BLaER1 treated with 17β-estradiol and CSF1 and Interleukin-3, amounts not matched to agents 10 nM and 100 nM (cell line): ENCODE measurements around the gene NOC3L.

Experiments used
- H3K27ac ChIP-seq, 11 experiments: shearing (Covaris generic); formaldehyde crosslinking; 2 replicates each; pipeline ENCODE4 v1.8.1; 2022
- H3K27me3 ChIP-seq, 11 experiments: shearing (Covaris generic); formaldehyde crosslinking; 2 replicates each; pipeline ENCODE4 v1.8.1; 2022
- H3K36me3 ChIP-seq, 11 experiments: shearing (Covaris generic); formaldehyde crosslinking; 2 replicates each; pipeline ENCODE4 v1.8.1; 2022
- H3K4me1 ChIP-seq, 10 experiments: shearing (Covaris generic); formaldehyde crosslinking; 2 replicates each; pipeline ENCODE4 v1.8.1; 2022
- H3K4me2 ChIP-seq, 11 experiments: shearing (Covaris generic); formaldehyde crosslinking; 2 replicates each; pipeline ENCODE4 v1.8.1; 2022
- H3K4me3 ChIP-seq, 10 experiments: shearing (Covaris generic); formaldehyde crosslinking; 2 replicates each; pipeline ENCODE4 v1.8.1; 2022
- H3K9ac ChIP-seq, 11 experiments: shearing (Covaris generic); formaldehyde crosslinking; 2 replicates each; pipeline ENCODE4 v1.8.1; 2022
- H3K9me3 ChIP-seq, 11 experiments: shearing (Covaris generic); formaldehyde crosslinking; replicated peaks in 1 of 11; 2 replicates each; pipeline ENCODE4 v1.8.1; 2022
- H4K20me1 ChIP-seq, 11 experiments: shearing (Covaris generic); formaldehyde crosslinking; 2 replicates each; pipeline ENCODE4 v1.8.1; 2022
- Cebpa-rat ChIP-seq, 11 experiments: shearing (Covaris generic); IDR thresholded peaks; 2 replicates each; pipeline ENCODE4 v1.8.1; 2022

The NOC3L gene

DNA sequence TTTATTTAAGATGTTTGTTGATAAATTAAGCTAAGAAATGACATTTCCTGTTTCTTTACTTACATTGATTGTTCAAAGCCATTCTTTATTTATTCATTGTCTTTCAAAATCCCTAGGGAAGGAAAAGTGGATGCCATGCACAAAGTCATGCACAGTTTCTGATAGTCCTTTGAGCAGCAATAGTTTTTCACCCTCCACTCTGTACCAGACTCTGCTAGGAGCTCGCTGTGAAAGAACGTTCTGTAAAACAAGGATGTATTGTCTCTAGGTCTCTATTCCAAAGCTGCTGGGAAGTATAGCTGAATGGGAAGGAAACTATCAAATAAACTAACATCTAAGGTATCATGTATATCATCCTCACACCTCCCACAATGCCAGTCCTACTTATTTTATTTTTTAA is 7.8 kb upstream of the NOC3L start:
- TF ChIP-seq Cebpa-rat (IDR thresholded peaks at IDR 0.05): no peak
- H3K4me3 ChIP-seq: no peak overlapping the region
- no peaks in the 10 kb centered on the region for H4K20me1 ChIP-seq
- H3K4me1 ChIP-seq: peaks cover 0 to 9% (median 0%) of the 10 kb centered on the region in 10 experiments; a peak in 4 of 20 replicates
- no peak overlapping the region for H3K4me2 ChIP-seq
- no peak overlapping the region for H3K27ac ChIP-seq
- H3K27me3 ChIP-seq: no peaks in the 10 kb centered on the region
- no peaks in the 10 kb centered on the region for H3K36me3 ChIP-seq
- no peaks in the 10 kb centered on the region for H3K9me3 ChIP-seq
- no peak overlapping the region for H3K9ac ChIP-seq

- Histone ChIP-seq H3K27ac (no peak overlapping the region), H3K36me3 (peaks cover 0 to under 1% (median 0%) of the 10 kb centered on the region in 11 experiments; a peak in 2 of 22 replicates), H4K20me1 (peaks cover 0 to under 1% (median 0%) of the 10 kb centered on the region in 11 experiments; a peak in 1 of 22 replicates), H3K4me3 (no peak overlapping the region), H3K9ac (no peak overlapping the region), H3K27me3 (no peaks in the 10 kb centered on the region; a peak in 1 of 22 replicates), H3K4me2 (no peak overlapping the region), H3K4me1 (peaks cover 6 to 10% (median 8%) of the 10 kb centered on the region in 10 experiments; a peak in 19 of 20 replicates), H3K9me3 (peaks cover 0 to 23% (median 11%) of the 10 kb centered on the region in 11 experiments; a peak in 15 of 22 replicates)
- TF ChIP-seq Cebpa-rat (IDR thresholded peaks at IDR 0.05): no peak
These were observed 3.6 kb upstream of the NOC3L start for GRCh38 chr10:94366382-94366781.

DNA sequence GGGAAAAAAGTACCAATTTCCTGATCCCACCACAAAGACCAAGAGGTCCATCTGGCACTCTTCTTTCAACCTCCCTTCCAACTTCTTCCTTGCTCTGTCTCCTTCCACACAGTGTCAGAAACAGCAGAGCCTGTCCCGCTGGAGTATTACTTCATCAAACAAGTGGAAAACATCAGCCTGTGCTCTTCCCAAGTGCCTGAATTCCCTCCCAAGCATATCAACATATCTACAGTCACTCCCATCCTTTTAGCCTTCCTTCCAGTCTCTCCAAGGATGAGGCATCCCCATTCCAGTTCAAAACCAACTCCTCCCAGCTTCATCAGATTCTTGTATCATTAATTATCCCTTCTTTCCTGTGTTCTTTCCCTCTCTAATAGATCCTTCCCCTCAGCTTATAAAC is 1.7 kb upstream of the NOC3L start:
- no peaks in the 10 kb centered on the region; a peak in 1 of 22 replicates for H3K27me3 ChIP-seq
- H3K4me2 ChIP-seq: no peak overlapping the region
- peaks cover 9 to 22% (median 15%) of the 10 kb centered on the region in 10 experiments; a peak in 19 of 20 replicates for H3K4me1 ChIP-seq
- no peak for TF ChIP-seq Cebpa-rat (IDR thresholded peaks at IDR 0.05)
- H3K4me3 ChIP-seq: no peak overlapping the region
- peaks cover 0 to 7% (median 0%) of the 10 kb centered on the region in 11 experiments; a peak in 4 of 22 replicates for H4K20me1 ChIP-seq
- H3K9me3 ChIP-seq: peaks cover 0 to 23% (median 11%) of the 10 kb centered on the region in 11 experiments; a peak in 15 of 22 replicates
- peaks cover 0 to 20% (median 16%) of the 10 kb centered on the region in 11 experiments; a peak in 16 of 22 replicates for H3K36me3 ChIP-seq
- no peak overlapping the region for H3K27ac ChIP-seq
- H3K9ac ChIP-seq: no peak overlapping the region

GRCh38 chr10:94363251-94363565 is 469 bp upstream of the NOC3L start:
- Histone ChIP-seq H3K27me3 (no peaks in the 10 kb centered on the region; a peak in 1 of 22 replicates), H3K9ac (peak overlapping the region in 8 of 11 experiments; percentile 75 to 84 (median 80); a peak in 11 of 22 replicates), H3K4me2 (peak overlapping the region; percentile 62 to 85 (median 79); a peak in 21 of 22 replicates), H3K36me3 (peaks cover 0 to 33% (median 29%) of the 10 kb centered on the region in 11 experiments; a peak in 19 of 22 replicates), H3K4me3 (peak overlapping the region; percentile 65 to 80 (median 72)), H3K9me3 (peaks cover 0 to 23% (median 11%) of the 10 kb centered on the region in 11 experiments; a peak in 15 of 22 replicates), H3K4me1 (peaks cover 9 to 28% (median 15%) of the 10 kb centered on the region in 10 experiments; a peak in 19 of 20 replicates), H3K27ac (peak overlapping the region in 8 of 11 experiments; percentile 52 to 78 (median 72); a peak in 9 of 22 replicates), H4K20me1 (peaks cover 0 to 17% (median 4%) of the 10 kb centered on the region in 11 experiments; a peak in 5 of 22 replicates)
- no peak for TF ChIP-seq Cebpa-rat (IDR thresholded peaks at IDR 0.05)

- Histone ChIP-seq H3K27me3 (no peaks in the 10 kb centered on the region; a peak in 1 of 22 replicates), H3K9me3 (peaks cover 0 to 23% (median 11%) of the 10 kb centered on the region in 11 experiments; a peak in 15 of 22 replicates), H3K36me3 (peaks cover 14 to 52% (median 47%) of the 10 kb centered on the region in 11 experiments; a peak in 21 of 22 replicates), H3K4me3 (peak overlapping the region; percentile 65 to 80 (median 72); a peak in 17 of 20 replicates), H3K4me1 (peaks cover 9 to 28% (median 15%) of the 10 kb centered on the region in 10 experiments; a peak in 19 of 20 replicates), H4K20me1 (peaks cover 0 to 20% (median 6%) of the 10 kb centered on the region in 11 experiments; a peak in 6 of 22 replicates), H3K4me2 (peak overlapping the region; percentile 62 to 85 (median 79)), H3K27ac (no peak overlapping the region), H3K9ac (peak overlapping the region in 3 of 11 experiments; percentile 76 to 84 (median 83); a peak in 3 of 22 replicates)
- TF ChIP-seq Cebpa-rat (IDR thresholded peaks at IDR 0.05): no peak
These were observed 1.5 kb downstream of the NOC3L start for GRCh38 chr10:94361171-94361794.

DNA sequence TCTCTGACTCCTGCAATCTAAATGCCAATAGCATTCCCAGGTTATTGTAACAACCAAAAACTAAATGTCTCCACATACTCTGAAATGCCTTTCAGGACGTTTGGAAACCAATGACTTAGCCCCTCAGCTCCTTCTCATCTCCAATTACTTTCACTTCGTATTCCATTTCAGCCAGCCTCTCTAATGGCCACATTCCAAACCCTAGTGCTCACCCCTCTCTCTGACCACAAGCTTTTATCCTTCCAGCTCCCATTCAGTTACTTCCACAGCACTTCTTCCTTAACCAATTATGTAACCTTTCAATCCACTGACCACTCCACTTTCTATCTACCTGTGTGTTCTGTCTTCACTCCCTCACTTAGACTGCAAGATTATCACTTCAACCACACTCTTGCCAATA is 4.3 kb downstream of the NOC3L start:
- H4K20me1 ChIP-seq: peaks cover 0 to 20% (median 6%) of the 10 kb centered on the region in 11 experiments; a peak in 6 of 22 replicates
- H3K4me1 ChIP-seq: peaks cover 9 to 28% (median 15%) of the 10 kb centered on the region in 10 experiments; a peak in 19 of 20 replicates
- H3K36me3 ChIP-seq: peaks cover 36 to 80% (median 70%) of the 10 kb centered on the region in 11 experiments
- TF ChIP-seq Cebpa-rat (IDR thresholded peaks at IDR 0.05): no peak
- H3K27me3 ChIP-seq: no peaks in the 10 kb centered on the region; a peak in 1 of 22 replicates
- no peak overlapping the region for H3K4me3 ChIP-seq
- H3K27ac ChIP-seq: no peak overlapping the region
- no peak overlapping the region for H3K4me2 ChIP-seq
- no peak overlapping the region for H3K9ac ChIP-seq
- H3K9me3 ChIP-seq: peaks cover 0 to 14% (median 8%) of the 10 kb centered on the region in 11 experiments; a peak in 15 of 22 replicates

DNA sequence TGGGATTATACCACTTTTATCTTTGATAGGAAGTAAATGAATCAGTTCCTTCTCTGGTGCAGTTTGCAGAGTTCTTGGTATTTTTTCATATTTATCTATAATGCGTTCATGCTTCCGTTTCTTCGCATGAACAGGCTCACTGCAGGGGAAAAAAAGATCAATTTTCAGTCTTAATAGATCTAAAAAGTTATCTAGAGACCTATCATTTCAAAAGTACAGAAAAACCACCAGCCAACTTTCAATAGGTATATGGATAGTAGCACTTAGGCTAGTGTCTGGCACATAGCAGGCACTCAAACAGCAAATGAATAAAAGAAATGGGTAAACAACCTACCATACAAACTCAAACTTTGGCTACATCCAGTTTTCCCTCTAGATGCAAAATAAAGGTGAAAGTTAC is 5.5 kb downstream of the NOC3L start:
- no peak overlapping the region for H3K4me2 ChIP-seq
- H3K36me3 ChIP-seq: peaks cover 49 to 93% (median 83%) of the 10 kb centered on the region in 11 experiments
- peaks cover 0 to 2% (median 0%) of the 10 kb centered on the region in 11 experiments; a peak in 2 of 22 replicates for H3K9me3 ChIP-seq

GRCh38 chr10:94355841-94356240 is 6.9 kb downstream of the NOC3L start:
- no peak overlapping the region for H3K9ac ChIP-seq
- no peaks in the 10 kb centered on the region for H3K27me3 ChIP-seq
- H3K4me3 ChIP-seq: no peak overlapping the region
- H3K36me3 ChIP-seq: peaks cover 62 to 100% (median 93%) of the 10 kb centered on the region in 11 experiments
- H4K20me1 ChIP-seq: peaks cover 0 to 24% (median 6%) of the 10 kb centered on the region in 11 experiments; a peak in 6 of 22 replicates
- no peak overlapping the region for H3K27ac ChIP-seq
- no peaks in the 10 kb centered on the region for H3K9me3 ChIP-seq
- TF ChIP-seq Cebpa-rat (IDR thresholded peaks at IDR 0.05): no peak
- H3K4me2 ChIP-seq: no peak overlapping the region
- H3K4me1 ChIP-seq: peaks cover 0 to 14% (median 2%) of the 10 kb centered on the region in 10 experiments; a peak in 11 of 20 replicates

More for the DNA sequence above, 5.5 kb downstream of the NOC3L start:
- TF ChIP-seq Cebpa-rat (IDR thresholded peaks at IDR 0.05): no peak
- Histone ChIP-seq H3K27me3 (no peaks in the 10 kb centered on the region), H3K9ac (no peak overlapping the region), H3K4me3 (no peak overlapping the region), H3K4me1 (peaks cover 9 to 27% (median 15%) of the 10 kb centered on the region in 10 experiments; a peak in 19 of 20 replicates), H4K20me1 (peaks cover 0 to 20% (median 6%) of the 10 kb centered on the region in 11 experiments; a peak in 6 of 22 replicates), H3K27ac (no peak overlapping the region)

GRCh38 chr10:94353336-94353735 is 9.4 kb downstream of the NOC3L start:
- Histone ChIP-seq H3K4me3 (no peak overlapping the region), H3K27me3 (no peaks in the 10 kb centered on the region), H3K27ac (no peak overlapping the region), H3K36me3 (peaks cover 72 to 100% (median 93%) of the 10 kb centered on the region in 11 experiments), H4K20me1 (peaks cover 0 to 8% (median 3%) of the 10 kb centered on the region in 11 experiments; a peak in 6 of 22 replicates), H3K9ac (no peak overlapping the region), H3K4me1 (peaks cover 0 to 10% (median 6%) of the 10 kb centered on the region in 10 experiments; a peak in 11 of 20 replicates), H3K9me3 (peaks cover 0 to 7% (median 0%) of the 10 kb centered on the region in 11 experiments; a peak in 2 of 22 replicates), H3K4me2 (no peak overlapping the region)
- TF ChIP-seq Cebpa-rat (IDR thresholded peaks at IDR 0.05): no peak
